Skeletal muscle tissue (tissue), 4 donors: ENCODE results near the gene FOXO4. TPM values are rescaled to one million over a fixed set of nuclear protein-coding genes. Genes with fewer than 3 reads are reported as not detected.

Source experiments
- H3K27ac ChIP-seq: one replicate; pipeline ENCODE4 v1.7.0; 2013; ENCODE audit warnings: mild to moderate bottlenecking, low read depth, low read length, inconsistent platforms
- H3K27me3 ChIP-seq, 3 donors: one replicate each; pipeline ENCODE4 v1.7.0; 2013; ENCODE audit warnings: low read length in 3 of 3; ENCODE audit not compliant: control insufficient read depth in 3 of 3, insufficient read depth in 3 of 3
- H3K36me3 ChIP-seq, 3 donors: one replicate each; pipeline ENCODE4 v1.7.0; 2013; ENCODE audit warnings: low read length in 3 of 3; ENCODE audit not compliant: control insufficient read depth in 3 of 3, insufficient read depth in 3 of 3
- H3K4me1 ChIP-seq, 3 donors: one replicate each; pipeline ENCODE4 v1.7.0; 2013; ENCODE audit warnings: low read length in 3 of 3, mild to moderate bottlenecking in 3 of 3; ENCODE audit not compliant: control insufficient read depth in 3 of 3, insufficient read depth in 3 of 3
- H3K4me3 ChIP-seq, 3 donors: one replicate each; pipeline ENCODE4 v1.7.0; 2013; ENCODE audit warnings: low read length in 3 of 3
- H3K9ac ChIP-seq, 3 donors: one replicate each; pipeline ENCODE4 v1.7.0; 2013; ENCODE audit warnings: low read length in 3 of 3, mild to moderate bottlenecking in 3 of 3, moderate library complexity in 2 of 3, low read depth in 1 of 3
- H3K9me3 ChIP-seq, 3 donors: one replicate each; pipeline ENCODE4 v1.7.0; 2013; ENCODE audit warnings: low read length in 3 of 3; ENCODE audit not compliant: control insufficient read depth in 3 of 3
- total RNA-seq: library from RNA; depleted of rRNA; stranded (reverse); fragments of >200 nt; gene quantifications from one replicate; pipeline ENCODE4 v1.2.3, GENCODE V29; 2014
- donor health status: Osteomylitis.

Gene FOXO4
- total RNA-seq, 1 donor from 2014 or later = 30.3 TPM

DNA sequence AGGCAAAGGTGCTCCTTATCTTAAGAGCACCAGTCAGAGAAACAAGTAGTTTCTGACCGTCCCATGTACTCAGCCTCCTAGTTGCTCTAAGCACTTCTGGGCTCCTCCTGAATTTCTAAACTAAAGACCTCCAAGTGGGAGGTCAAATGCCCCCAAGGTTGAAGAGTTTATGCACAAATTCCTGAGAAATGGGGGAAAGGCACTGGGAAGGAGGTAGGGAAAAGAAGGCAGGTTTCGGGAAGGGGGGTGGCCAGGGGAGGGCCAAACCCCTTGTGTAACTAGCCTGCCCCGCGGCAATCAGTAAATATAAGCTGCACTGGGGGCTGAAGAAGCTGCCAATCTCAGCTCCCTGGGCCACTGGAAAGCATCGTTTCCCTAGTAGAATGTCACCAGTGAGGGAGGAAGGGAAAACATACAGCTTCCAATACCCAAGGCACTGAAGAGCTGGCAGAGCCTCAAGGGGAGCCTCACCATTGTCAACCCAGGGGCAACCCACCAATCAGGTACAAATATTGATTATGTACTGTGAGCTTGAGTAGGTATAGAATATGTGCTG lies 3.4 kb downstream of the FOXO4 start:
- Histone ChIP-seq H3K9ac (peak overlapping the region in 1 of 3 donors; percentile 25), H3K27ac (no peak overlapping the region), H3K9me3 (no peaks in the 10 kb centered on the region), H3K36me3 (peaks cover 0 to 2% (median 0%) of the 10 kb centered on the region in 3 donors), H3K4me1 (peaks cover 9 to 12% (median 10%) of the 10 kb centered on the region in 3 donors), H3K27me3 (no peaks in the 10 kb centered on the region), H3K4me3 (no peak overlapping the region)

DNA sequence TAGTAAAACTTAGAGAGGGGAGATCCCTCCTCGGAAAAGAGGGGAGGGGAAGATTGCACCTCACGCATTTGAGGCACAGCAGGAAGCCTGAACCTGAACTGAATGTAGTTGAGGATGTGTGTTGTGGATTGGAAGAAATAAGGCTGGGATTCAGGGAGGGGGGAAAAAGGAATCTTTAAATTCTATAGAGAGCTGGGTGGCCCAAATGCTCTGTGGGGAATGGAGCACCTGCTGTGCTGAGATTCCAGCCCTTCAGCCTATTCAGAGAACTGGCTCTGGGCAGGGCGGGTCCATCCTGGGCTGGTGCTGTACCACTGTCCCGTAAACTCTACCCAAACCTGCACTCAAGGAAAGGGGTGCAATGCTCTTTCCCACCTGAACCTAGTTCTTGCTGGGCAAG lies 4.1 kb downstream of the FOXO4 start:
- Histone ChIP-seq H3K9ac (no peak overlapping the region), H3K4me1 (peaks cover 9 to 12% (median 10%) of the 10 kb centered on the region in 3 donors), H3K4me3 (no peak overlapping the region), H3K36me3 (peaks cover 0 to 2% (median 0%) of the 10 kb centered on the region in 3 donors), H3K27ac (no peak overlapping the region), H3K27me3 (no peaks in the 10 kb centered on the region), H3K9me3 (no peaks in the 10 kb centered on the region)

GRCh38 chrX:71100581-71101505 lies 5.2 kb downstream of the FOXO4 start:
- Histone ChIP-seq H3K4me3 (no peak overlapping the region), H3K27ac (no peak overlapping the region), H3K27me3 (no peaks in the 10 kb centered on the region), H3K36me3 (peaks cover 0 to 2% (median 0%) of the 10 kb centered on the region in 3 donors), H3K4me1 (peaks cover 3 to 12% (median 7%) of the 10 kb centered on the region in 3 donors), H3K9ac (no peak overlapping the region), H3K9me3 (no peaks in the 10 kb centered on the region)

GRCh38 chrX:71102292-71102691 lies 6.6 kb downstream of the FOXO4 start:
- Histone ChIP-seq H3K4me1 (peaks cover 3 to 6% (median 6%) of the 10 kb centered on the region in 3 donors), H3K4me3 (no peak overlapping the region), H3K9ac (no peak overlapping the region), H3K36me3 (peaks cover 0 to 2% (median 0%) of the 10 kb centered on the region in 3 donors), H3K27me3 (no peaks in the 10 kb centered on the region), H3K9me3 (no peaks in the 10 kb centered on the region), H3K27ac (no peak overlapping the region)

GRCh38 chrX:71103110-71103983 lies 7.7 kb downstream of the FOXO4 start:
- Histone ChIP-seq H3K9me3 (no peaks in the 10 kb centered on the region), H3K9ac (no peak overlapping the region), H3K27me3 (no peaks in the 10 kb centered on the region), H3K27ac (no peak overlapping the region), H3K4me1 (peaks cover 0 to 3% (median 3%) of the 10 kb centered on the region in 3 donors), H3K4me3 (no peak overlapping the region), H3K36me3 (peaks cover 0 to 2% (median 0%) of the 10 kb centered on the region in 3 donors)

GRCh38 chrX:71105628-71106027 lies 10.0 kb downstream of the FOXO4 start:
- Histone ChIP-seq H3K9me3 (no peaks in the 10 kb centered on the region), H3K9ac (no peak overlapping the region), H3K27ac (no peak overlapping the region), H3K27me3 (peaks cover 0 to 4% (median 0%) of the 10 kb centered on the region in 3 donors), H3K4me3 (no peak overlapping the region), H3K36me3 (peaks cover 0 to 2% (median 0%) of the 10 kb centered on the region in 3 donors), H3K4me1 (no peaks in the 10 kb centered on the region)

DNA sequence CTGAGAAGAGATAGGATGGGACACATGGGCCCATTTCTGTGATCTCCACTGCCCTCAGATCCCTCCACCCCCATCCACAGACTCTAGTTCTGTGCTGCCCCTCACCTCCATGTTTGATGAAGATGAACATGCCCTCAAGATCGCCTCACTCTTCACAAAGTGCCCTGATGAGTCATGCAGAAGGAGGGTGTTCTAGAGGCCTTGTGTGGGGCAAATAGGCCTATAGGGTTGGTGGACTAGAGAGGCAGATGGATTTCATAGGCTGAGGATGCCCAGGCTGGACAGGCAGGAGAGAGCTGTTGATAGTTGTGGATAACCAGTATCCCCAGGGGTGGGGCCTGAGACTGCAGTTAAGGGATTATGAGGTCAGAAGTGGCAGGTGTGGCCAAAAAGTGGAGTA lies 10.8 kb downstream of the FOXO4 start, which contains the start of gene CXorf65:
TSS of gene CXorf65 (minus strand) at position 314 of the 400 bp plus-strand sequence. CDS start at position 130, 184 bp downstream.
- H3K4me3 ChIP-seq = no peak within 1 kb of the TSS
- H3K4me1 ChIP-seq = no peaks in the 10 kb centered on the region
- peaks cover 0 to 5% (median 0%) of the 10 kb centered on the region in 3 donors for H3K27me3 ChIP-seq
- no peaks in the 10 kb centered on the region for H3K36me3 ChIP-seq
- no peak within 1 kb of the TSS for H3K9ac ChIP-seq
- H3K9me3 ChIP-seq = no peaks in the 10 kb centered on the region
- no peak within 1 kb of the TSS for H3K27ac ChIP-seq

DNA sequence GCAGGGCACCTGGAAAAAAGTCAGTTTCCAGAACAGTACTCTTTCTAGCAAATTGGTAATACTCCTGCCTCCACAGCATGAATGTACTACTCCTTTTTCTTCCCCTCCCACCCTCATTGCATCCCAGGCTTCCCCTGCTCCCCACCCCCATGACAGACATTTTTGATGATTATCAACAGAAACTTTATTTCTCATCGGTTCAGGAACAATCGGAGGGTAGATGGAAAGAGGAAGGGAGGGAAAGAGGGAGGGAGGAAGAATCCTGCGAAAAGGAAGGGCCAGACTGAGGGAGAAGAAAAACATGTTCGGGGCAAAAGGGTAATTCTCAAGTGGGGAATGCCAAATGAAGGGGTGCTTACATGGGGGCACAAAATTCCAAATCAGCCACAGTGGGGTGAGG lies 11.6 kb downstream of the FOXO4 start:
- H3K4me1 ChIP-seq = no peaks in the 10 kb centered on the region
- H3K36me3 ChIP-seq = no peaks in the 10 kb centered on the region
- no peaks in the 10 kb centered on the region for H3K9me3 ChIP-seq
- H3K4me3 ChIP-seq = no peak overlapping the region
- peaks cover 0 to 5% (median 0%) of the 10 kb centered on the region in 3 donors for H3K27me3 ChIP-seq
- no peak overlapping the region for H3K27ac ChIP-seq
- H3K9ac ChIP-seq = no peak overlapping the region

GRCh38 chrX:71107762-71108360 lies 12.2 kb downstream of the FOXO4 start:
- H3K27ac ChIP-seq = no peak overlapping the region
- H3K4me1 ChIP-seq = no peaks in the 10 kb centered on the region
- H3K9ac ChIP-seq = no peak overlapping the region
- H3K36me3 ChIP-seq = no peaks in the 10 kb centered on the region
- H3K9me3 ChIP-seq = no peaks in the 10 kb centered on the region
- peaks cover 0 to 5% (median 0%) of the 10 kb centered on the region in 3 donors for H3K27me3 ChIP-seq
- no peak overlapping the region for H3K4me3 ChIP-seq
